IMR-90 (cell line): ENCODE data around the gene TFE3. TPM values are rescaled to one million over a fixed set of nuclear protein-coding genes. Genes with fewer than 3 reads are reported as not detected.

Experiments used
- ATAC-seq: fragments of 200-7000 bp; cut with Tn5 transposase; 2 replicates; pipeline ENCODE4 v1.9.1; 2020; ENCODE audit warnings: low read depth, mild to moderate bottlenecking, moderate library complexity
- BruUV-seq: library from RNA; stranded (reverse); fragments of 400-500 nt; replicated peaks from 2 replicates; lab custom pipeline; 2021; lab: Mats Ljungman, UMichigan
- CTCF ChIA-PET: fragments of 300-600 bp; formaldehyde crosslinking; extraction: SDS; loops from one replicate; lab custom pipeline; 2021; ENCODE audit warnings: antibody characterized with exemption; lab: Yijun Ruan, JAX
- POLR2A ChIA-PET: fragments of 300-600 bp; sonication (Branson Sonifier 250); formaldehyde crosslinking; loops from one replicate; lab custom pipeline; 2022; ENCODE audit warnings: antibody characterized with exemption; ENCODE audit not compliant: unreplicated experiment; lab: Charles Lee
- DNase-seq: peaks from one replicate; pipeline ENCODE4 v3.0.0; 2013
- H2AFZ ChIP-seq: replicated peaks from 2 replicates; pipeline ENCODE3; 2013; ENCODE audit warnings: low read length, mild to moderate bottlenecking; ENCODE audit not compliant: poor library complexity
- H2AK5ac ChIP-seq: 2 replicates; pipeline ENCODE4 v1.6.1; 2013; ENCODE audit warnings: low read depth, low read length, inconsistent platforms
- H2AK9ac ChIP-seq: replicated peaks from 2 replicates; pipeline ENCODE3; 2013; ENCODE audit warnings: mild to moderate bottlenecking, low read depth, low read length, moderate library complexity; ENCODE audit not compliant: poor library complexity
- H2BK120ac ChIP-seq: 2 replicates; pipeline ENCODE4 v1.6.1; 2013; ENCODE audit warnings: low read depth, low read length, inconsistent platforms
- H2BK15ac ChIP-seq: 3 replicates; pipeline ENCODE4 v1.6.1; 2013; ENCODE audit warnings: low read depth, low read length, inconsistent platforms
- H2BK20ac ChIP-seq: 2 replicates; pipeline ENCODE4 v1.6.1; 2013; ENCODE audit warnings: low read depth, mild to moderate bottlenecking, inconsistent platforms, low read length, moderate library complexity
- H2BK5ac ChIP-seq: 2 replicates; pipeline ENCODE4 v1.6.1; 2013; ENCODE audit warnings: mild to moderate bottlenecking, low read depth, low read length, inconsistent platforms; ENCODE audit not compliant: poor library complexity, severe bottlenecking
- H3K14ac ChIP-seq: replicated peaks from 2 replicates; pipeline ENCODE4 v1.6.1; 2013; ENCODE audit warnings: low read depth, low read length, inconsistent platforms
- H3K18ac ChIP-seq: 2 replicates; pipeline ENCODE4 v1.6.1; 2013; ENCODE audit warnings: low read depth, low read length, control low read depth
- H3K23ac ChIP-seq: 2 replicates; pipeline ENCODE4 v1.6.1; 2013; ENCODE audit warnings: low read depth, low read length, inconsistent platforms
- H3K27ac ChIP-seq: 2 replicates; pipeline ENCODE4 v1.5.1; 2013; ENCODE audit warnings: mild to moderate bottlenecking, control low read depth, low read length; ENCODE audit not compliant: insufficient read depth
- H3K27me3 ChIP-seq: 2 replicates; pipeline ENCODE4 v1.6.1; 2013; ENCODE audit warnings: low read length; ENCODE audit not compliant: control insufficient read depth, insufficient read depth
- H3K36me3 ChIP-seq: 2 replicates; pipeline ENCODE4 v1.6.1; 2013; ENCODE audit warnings: low read length, mixed read lengths; ENCODE audit not compliant: control insufficient read depth, insufficient read depth
- H3K4ac ChIP-seq: 2 replicates; pipeline ENCODE4 v1.6.1; 2013; ENCODE audit warnings: low read depth, low read length, inconsistent platforms
- H3K4me1 ChIP-seq: 2 replicates; pipeline ENCODE4 v1.6.1; 2013; ENCODE audit warnings: low read length, mixed read lengths; ENCODE audit not compliant: control insufficient read depth, insufficient read depth
- H3K4me2 ChIP-seq: 2 replicates; pipeline ENCODE4 v1.6.1; 2013; ENCODE audit warnings: low read depth, mild to moderate bottlenecking, control low read depth, low read length, moderate library complexity
- H3K4me3 ChIP-seq: 2 replicates; pipeline ENCODE4 v1.5.1; 2013; ENCODE audit warnings: low read depth, mild to moderate bottlenecking, control low read depth, low read length, moderate library complexity; ENCODE audit not compliant: insufficient read depth
- H3K56ac ChIP-seq: 2 replicates; pipeline ENCODE4 v1.6.1; 2013; ENCODE audit warnings: low read length, inconsistent platforms; ENCODE audit not compliant: insufficient read depth; ENCODE audit errors: extremely low read depth
- H3K79me1 ChIP-seq, 2 experiments: 2 replicates each; pipeline ENCODE4 v1.6.1; 2013; ENCODE audit warnings: low read length in 2 of 2, inconsistent platforms in 1 of 2, low read depth in 1 of 2
- H3K9ac ChIP-seq: 2 replicates; pipeline ENCODE4 v1.6.1; 2013; ENCODE audit warnings: low read depth, low read length, control low read depth
- H3K9me1 ChIP-seq: 2 replicates; pipeline ENCODE4 v1.6.1; 2013; ENCODE audit warnings: low read length, inconsistent platforms; ENCODE audit not compliant: insufficient read depth
- H3K9me3 ChIP-seq: 2 replicates; pipeline ENCODE4 v1.6.1; 2013; ENCODE audit warnings: low read length; ENCODE audit not compliant: control insufficient read depth, insufficient read depth
- H4K20me1 ChIP-seq: 2 replicates; pipeline ENCODE4 v1.6.1; 2013; ENCODE audit warnings: low read length, inconsistent platforms; ENCODE audit not compliant: insufficient read depth
- H4K5ac ChIP-seq: 2 replicates; pipeline ENCODE4 v1.6.1; 2013; ENCODE audit warnings: mild to moderate bottlenecking, low read depth, low read length, control low read depth
- H4K8ac ChIP-seq, 2 experiments: 2 replicates each; pipeline ENCODE4 v1.6.1; 2013; ENCODE audit warnings: low read depth in 2 of 2, low read length in 2 of 2, control low read depth in 1 of 2, inconsistent platforms in 1 of 2
- H4K91ac ChIP-seq: 2 replicates; pipeline ENCODE4 v1.6.1; 2013; ENCODE audit warnings: low read depth, low read length, inconsistent platforms; ENCODE audit not compliant: insufficient read depth
- BHLHE40 ChIP-seq: fragments of 150-350 bp; IDR thresholded peaks from 2 replicates; pipeline ENCODE4 v1.6.1; 2016; ENCODE audit warnings: mild to moderate bottlenecking, low read depth, low read length
- CEBPB ChIP-seq: IDR thresholded peaks from 2 replicates; pipeline ENCODE4 v1.6.1; 2012; ENCODE audit warnings: low read depth, low read length, improper control_type of control experiment
- CHD1 ChIP-seq: IDR thresholded peaks from 2 replicates; pipeline ENCODE4 v1.6.1; 2012; ENCODE audit warnings: low read depth, low read length, improper control_type of control experiment
- CTCF ChIP-seq: conservative IDR thresholded peaks from 2 replicates; pipeline ENCODE4 v1.5.1; 2012; ENCODE audit warnings: mild to moderate bottlenecking, low read depth, low read length, improper control_type of control experiment
- ELK1 ChIP-seq: fragments of 150-350 bp; IDR thresholded peaks from 2 replicates; pipeline ENCODE4 v1.6.1; 2016; ENCODE audit warnings: low read depth, mild to moderate bottlenecking, low read length, moderate library complexity, borderline replicate concordance
- FOS ChIP-seq: fragments of 150-350 bp; IDR thresholded peaks from 2 replicates; pipeline ENCODE4 v1.6.1; 2016; ENCODE audit warnings: low read depth, low read length
- MAFK ChIP-seq: IDR thresholded peaks from 2 replicates; pipeline ENCODE4 v1.6.1; 2012; ENCODE audit warnings: low read depth, low read length, improper control_type of control experiment
- MAZ ChIP-seq: IDR thresholded peaks from 2 replicates; pipeline ENCODE4 v1.6.1; 2012; ENCODE audit warnings: low read depth, mild to moderate bottlenecking, low read length, improper control_type of control experiment, moderate library complexity, borderline replicate concordance
- MXI1 ChIP-seq: IDR thresholded peaks from 2 replicates; pipeline ENCODE4 v1.6.1; 2012; ENCODE audit warnings: low read depth, mild to moderate bottlenecking, low read length, moderate library complexity, borderline replicate concordance
- NFE2L2 ChIP-seq: fragments of 150-350 bp; IDR thresholded peaks from 2 replicates; pipeline ENCODE4 v1.6.1; 2016; ENCODE audit warnings: low read depth, mild to moderate bottlenecking, low read length
- POLR2A ChIP-seq: IDR thresholded peaks from 2 replicates; pipeline ENCODE4 v1.6.1; 2012; ENCODE audit warnings: mild to moderate bottlenecking, low read depth, low read length
- RAD21 ChIP-seq: IDR thresholded peaks from 2 replicates; pipeline ENCODE4 v1.6.1; 2012; ENCODE audit warnings: low read length, improper control_type of control experiment
- RCOR1 ChIP-seq: IDR thresholded peaks from 2 replicates; pipeline ENCODE4 v1.6.1; 2012; ENCODE audit warnings: mild to moderate bottlenecking, low read length, improper control_type of control experiment; ENCODE audit not compliant: insufficient replicate concordance
- RFX5 ChIP-seq: IDR thresholded peaks from 2 replicates; pipeline ENCODE4 v1.8.0; 2012; ENCODE audit warnings: low read depth, mild to moderate bottlenecking, low read length, moderate library complexity
- SMC3 ChIP-seq: fragments of 150-350 bp; IDR thresholded peaks from 2 replicates; pipeline ENCODE4 v1.6.1; 2016; ENCODE audit warnings: low read depth, mild to moderate bottlenecking, antibody characterized with exemption, low read length, moderate library complexity
- USF2 ChIP-seq: fragments of 150-350 bp; IDR thresholded peaks from 2 replicates; pipeline ENCODE4 v1.6.1; 2017; ENCODE audit warnings: mild to moderate bottlenecking, antibody characterized with exemption, low read length, low read depth
- WGBS, 2 experiments: methylation state at CpG; one replicate each; pipeline versions ENCODE4 v1.1.5 to v1.1.7; 2013; ENCODE audit warnings: missing lambda C conversion rate in 2 of 2; ENCODE audit not compliant: insufficient read length in 1 of 2; ENCODE audit errors: extremely low coverage in 2 of 2; 5-methylcytosine and 5-hydroxymethylcytosine counted together
- dilution Hi-C: fragments of 300-500 bp; cut with HindIII; formaldehyde crosslinking; loops from one replicate; pipeline ENCODE4 v1.14.3; 2018; ENCODE audit warnings: low sequenced_read_pairs; ENCODE audit not compliant: unreplicated experiment
- in situ Hi-C: fragments of 300-500 bp; cut with MboI; formaldehyde crosslinking; loops from 3 replicates; pipeline ENCODE4 v1.14.3; 2019; ENCODE audit warnings: low sequenced_read_pairs, inconsistent platforms, mixed read lengths
- intact Hi-C: fragments of 100-400 bp; cut with micrococcal nuclease; formaldehyde crosslinking; loops from 2 replicates; pipeline ENCODE4 v1.10.0; 2022
- polyA plus RNA-seq, 3 experiments: library from polyadenylated mRNA; depleted of rRNA; stranded (reverse); fragments of >200 nt; gene quantifications; 2 replicates each; pipeline ENCODE4 v1.2.3, GENCODE V29; 2012; ENCODE audit warnings: low replicate concordance in 1 of 3
- total RNA-seq: library from RNA; depleted of rRNA; stranded (reverse); fragments of >200 nt; gene quantifications from 2 replicates; pipeline ENCODE4 v1.2.3, GENCODE V29; 2012

Gene TFE3
- total and polyA plus RNA-seq, 2 of the 4 experiments (the other 2 are of a cell fraction): 24.4 to 40.5 TPM

- Histone ChIP-seq H3K14ac (no peak overlapping the region), H4K5ac (no peak overlapping the region), H4K20me1 (no peaks in the 10 kb centered on the region), H3K9ac (no peak overlapping the region), H2BK5ac (no peak overlapping the region), H3K56ac (no peak overlapping the region), H3K27me3 (no peaks in the 10 kb centered on the region), H2BK120ac (no peak overlapping the region), H3K27ac (no peak overlapping the region), H2BK15ac (no peak overlapping the region), H2AK9ac (no peak overlapping the region), H2BK20ac (no peak overlapping the region), H3K9me1 (no peaks in the 10 kb centered on the region), H3K23ac (no peak overlapping the region), H4K8ac (no peak overlapping the region), H2AFZ (no peak overlapping the region), H3K18ac (no peak overlapping the region), H2AK5ac (no peak overlapping the region), H3K4me2 (no peak overlapping the region), H3K4me3 (no peak overlapping the region), H4K91ac (no peak overlapping the region), H3K9me3 (peaks cover 4% of the 10 kb centered on the region; the same call in 1 of the 2 replicates), H3K36me3 (peaks cover 27% of the 10 kb centered on the region), H3K4me1 (no peaks in the 10 kb centered on the region), H3K4ac (no peak overlapping the region), H3K79me1 (no peaks in the 10 kb centered on the region)
- DNase-seq (no peak), ATAC-seq (no peak)
- TF ChIP-seq MAFK (no peak), RCOR1 (no peak), USF2 (no peak), NFE2L2 (no peak), FOS (no peak), RAD21 (no peak), RFX5 (no peak), CTCF (no peak), MXI1 (no peak), CEBPB (no peak), ELK1 (no peak), POLR2A (no peak), CHD1 (no peak), MAZ (no peak), BHLHE40 (no peak), SMC3 (no peak)
- BruUV-seq: no TSS peak
- intact Hi-C loops (no loop called here), in situ Hi-C loops (no loop called here), dilution Hi-C loops (no loop called here)
- POLR2A ChIA-PET: no interaction called here
- WGBS, 2 experiments: no CpG with 5 or more reads among the region's 3 CpGs
- CTCF ChIA-PET: no interaction called here
Measured at GRCh38 chrX:48983896-48984295, 59.3 kb downstream of the TFE3 start.
